IPS DF 4.7 (cell line): ENCODE measurements around the gene SERPINF2.
"Not testable (repeated sequence)": the region's sequence is repeated elsewhere in the genome, so short reads cannot be mapped to it uniquely, and the experiment has no call there.

Source experiments
- DNase-seq: peaks from one replicate; pipeline ENCODE4 v3.0.0-alpha.2; 2013; ENCODE audit warnings: low spot score; ENCODE audit errors: extremely low read depth

SERPINF2 gene

GRCh38 chr17:1789936-1790335, 47.3 kb downstream of the SERPINF2 start:
- no peak for DNase-seq

DNA sequence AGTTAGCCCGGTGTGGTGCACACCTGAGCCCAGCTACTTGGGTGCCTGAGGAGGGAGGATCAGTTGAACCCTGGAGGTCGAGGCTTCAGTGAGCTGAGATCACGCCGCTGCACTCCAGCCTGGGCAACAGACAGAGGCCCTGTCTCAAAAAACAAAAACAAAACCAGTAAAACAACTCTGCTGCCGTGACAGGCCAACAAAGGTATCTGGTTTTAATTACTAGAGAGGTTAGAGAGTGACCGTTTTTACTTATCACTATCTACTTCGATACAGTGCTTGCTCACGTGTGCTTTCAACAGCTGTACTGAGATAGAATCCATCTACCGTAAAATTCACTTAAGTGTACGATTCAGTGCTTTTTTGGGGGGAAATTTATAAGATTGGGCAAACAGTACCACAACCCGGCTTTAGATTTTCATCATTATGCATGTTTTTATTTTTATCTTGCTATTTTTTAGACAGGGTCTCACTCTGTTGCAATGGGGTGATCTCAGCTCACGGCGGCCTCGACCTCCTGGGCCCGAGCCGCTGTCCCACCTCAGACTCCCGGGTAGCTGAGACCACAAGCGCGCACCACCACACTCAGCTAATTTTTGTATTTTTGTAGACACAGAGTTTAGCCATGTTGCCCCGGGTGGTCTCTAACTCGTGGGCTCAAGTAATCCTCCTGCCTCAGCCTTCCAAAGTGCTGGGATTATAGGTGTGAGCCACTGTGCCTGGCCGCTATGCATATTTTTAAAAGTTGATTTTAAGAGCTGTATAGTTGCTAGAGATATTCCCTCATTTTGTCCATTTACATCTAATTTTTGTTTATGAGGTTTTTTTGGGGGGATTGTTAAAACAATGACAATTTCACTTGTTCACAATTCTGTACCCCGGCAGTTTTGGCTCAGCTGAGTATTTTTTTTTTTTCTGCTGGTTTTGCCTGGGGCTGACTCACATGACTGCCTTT, 50.1 kb downstream of the SERPINF2 start:
- DNase-seq, result no peak

GRCh38 chr17:1793447-1793806, 50.8 kb downstream of the SERPINF2 start:
- DNase-seq, result no peak

DNA sequence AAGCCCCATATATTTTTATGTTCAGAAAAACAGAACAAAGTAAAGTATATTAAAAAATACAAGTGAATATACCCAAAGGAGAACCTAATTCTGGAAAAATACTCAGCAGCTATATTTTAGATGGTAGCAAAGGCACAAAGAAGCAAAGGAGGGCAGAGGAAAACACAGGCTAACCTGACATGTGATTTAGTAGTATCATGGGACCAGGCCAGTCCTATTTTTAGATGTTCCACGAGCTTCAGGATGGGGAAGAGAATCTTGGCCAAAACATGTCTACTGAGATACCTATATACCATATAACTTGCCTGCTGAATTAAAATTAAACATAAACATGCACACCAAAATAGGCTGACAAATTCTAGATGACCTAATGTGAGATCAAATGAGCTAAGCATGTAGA, 54.1 kb downstream of the SERPINF2 start:
- DNase-seq, result no peak

- DNase-seq, result no peak
Measured at GRCh38 chr17:1797323-1797722, 54.7 kb downstream of the SERPINF2 start.

DNA sequence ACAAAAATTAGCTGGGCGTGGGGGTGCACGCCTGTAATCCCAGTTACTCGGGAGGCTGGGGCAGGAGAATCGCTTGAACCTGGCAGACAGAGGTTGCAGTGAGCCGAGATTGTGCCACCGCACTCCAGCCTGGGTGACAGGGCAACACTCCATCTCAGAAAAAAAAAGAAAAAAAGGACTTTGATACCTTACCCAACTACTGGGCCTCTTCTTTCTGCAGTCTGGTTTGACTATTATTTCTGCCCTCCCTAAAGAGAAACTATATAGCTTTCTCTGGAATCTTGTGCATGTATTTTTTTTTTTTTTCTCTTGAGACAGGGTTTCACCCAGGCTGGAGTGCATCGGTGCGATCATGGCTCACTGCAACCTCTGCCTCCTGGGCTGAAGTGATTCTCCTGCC, 55.2 kb downstream of the SERPINF2 start:
- not testable (repeated sequence) for DNase-seq

DNA sequence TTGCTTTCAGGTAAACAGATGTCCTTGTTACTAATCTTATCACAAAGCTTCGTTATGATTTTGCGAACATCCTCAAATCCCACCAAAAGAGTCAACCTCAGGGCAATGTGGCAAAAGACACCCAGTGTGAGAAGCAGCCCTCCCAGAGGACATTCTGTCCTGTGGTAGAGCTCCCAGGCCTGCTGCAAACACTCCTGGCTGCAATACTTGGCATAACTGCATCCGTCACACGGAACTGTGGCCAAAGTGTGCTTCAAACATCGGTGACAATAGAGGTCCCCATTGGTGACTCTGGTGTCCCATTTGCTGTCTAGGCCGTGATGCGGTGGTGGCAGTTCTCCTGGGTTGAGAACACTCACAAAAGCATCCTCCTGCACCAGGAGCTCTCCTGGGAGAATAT, 57.6 kb downstream of the SERPINF2 start:
- DNase-seq, result no peak

- DNase-seq, result no peak
Measured at GRCh38 chr17:1800712-1801111, 58.0 kb downstream of the SERPINF2 start.

- no peak for DNase-seq
Measured at GRCh38 chr17:1802429-1802828, 59.8 kb downstream of the SERPINF2 start.

DNA sequence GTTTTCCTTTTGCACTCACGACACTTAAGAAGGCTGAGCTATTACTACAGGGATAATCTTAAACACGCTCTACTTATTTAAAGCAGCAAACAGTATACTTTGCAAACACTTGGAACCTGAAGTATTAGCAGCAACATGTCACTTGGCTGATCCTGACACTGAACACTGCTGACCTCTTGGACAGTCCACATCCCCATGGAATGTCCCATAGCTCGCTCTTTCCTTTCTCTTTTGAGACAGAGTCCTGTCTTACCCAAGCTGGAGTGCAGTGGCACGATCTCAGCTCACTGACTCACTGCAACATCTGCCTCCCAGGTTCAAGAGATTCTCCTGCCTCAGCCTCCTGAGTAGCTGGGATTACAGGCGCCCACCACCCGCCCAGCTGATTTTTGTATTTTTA, 60.6 kb downstream of the SERPINF2 start:
- DNase-seq, result no peak
